Measurements from ENCODE around the gene TRIP10. TPM values are rescaled to one million over a fixed set of nuclear protein-coding genes. Genes with fewer than 3 reads are reported as not detected.

TRIP10 gene
- polyA plus RNA-seq, 1 donor (not counting 4 experiments of a cell fraction or from before 2014, with no cell fraction given) = 34.8 TPM

- H3K9me3 ChIP-seq (ENCODE audit: control insufficient read depth, low read depth, low read length) = no peaks in the 10 kb centered on the region
- H3K4me2 ChIP-seq (ENCODE audit: control insufficient read depth, extremely low read depth, insufficient read depth, low read depth, low read length) = no peak overlapping the region
- no peak for FAIRE-seq
- H3K27me3 ChIP-seq (ENCODE audit: control insufficient read depth, extremely low read depth, insufficient read depth, low read length) = no peaks in the 10 kb centered on the region
- peak overlapping the region; percentile 41 for H3K9ac ChIP-seq (ENCODE audit: control insufficient read depth, extremely low read depth, insufficient read depth, low read length)
- TF ChIP-seq CTCF (optimal IDR thresholded peaks at IDR 0.05 in 1 of 3, IDR thresholded peaks at IDR 0.05 in 1 of 3, conservative IDR thresholded peaks at IDR 0.05 in 1 of 3; ENCODE audit: extremely low read depth in 1 of 3, insufficient read depth in 2 of 3, low read length in 3 of 3) = no peak
- TF ChIP-seq EZH2 (IDR thresholded peaks at IDR 0.05; ENCODE audit: low read length) = no peak
- no peak overlapping the region for H3K27ac ChIP-seq (ENCODE audit: control insufficient read depth, insufficient read depth, low read length)
- no peaks in the 10 kb centered on the region for H3K36me3 ChIP-seq (ENCODE audit: control insufficient read depth in 2 of 2, extremely low read depth in 1 of 2, insufficient read depth in 2 of 2, low read length in 2 of 2)
- H4K20me1 ChIP-seq (ENCODE audit: control insufficient read depth, extremely low read depth, insufficient read depth, low read length) = no peaks in the 10 kb centered on the region
- no peak overlapping the region for H3K4me3 ChIP-seq (ENCODE audit: control insufficient read depth in 2 of 3, extremely low read depth in 1 of 3, insufficient read depth in 2 of 3, low read depth in 1 of 3, low read length in 3 of 3)
- no peak for DNase-seq (ENCODE audit: low read depth, low spot score)
- peaks cover 14% of the 10 kb centered on the region for H3K4me1 ChIP-seq (ENCODE audit: control insufficient read depth, extremely low read depth, insufficient read depth, low read length)
- dilution Hi-C loops (cut with MboI; ENCODE audit: extremely low pct_ligation_motif_present, low sequenced_read_pairs) = no loop called here
- H2AFZ ChIP-seq (ENCODE audit: control insufficient read depth, low read length) = no peak overlapping the region
- no peaks in the 10 kb centered on the region for H3K79me2 ChIP-seq (ENCODE audit: control insufficient read depth, insufficient read depth, low read length)
- H3K9me1 ChIP-seq (ENCODE audit: control insufficient read depth, extremely low read depth, insufficient read depth, low read length) = no peaks in the 10 kb centered on the region
Measured at GRCh38 chr19:6719992-6720368, 19.5 kb upstream of the TRIP10 start.

- Histone ChIP-seq H3K27ac (ENCODE audit: control insufficient read depth, insufficient read depth, low read length) (no peak within 1 kb of the TSS), H3K9me1 (ENCODE audit: control insufficient read depth, extremely low read depth, insufficient read depth, low read length) (no peaks in the 10 kb centered on the region), H3K4me3 (ENCODE audit: control insufficient read depth in 2 of 3, extremely low read depth in 1 of 3, insufficient read depth in 2 of 3, low read depth in 1 of 3, low read length in 3 of 3) (no peak within 1 kb of the TSS), H3K9ac (ENCODE audit: control insufficient read depth, extremely low read depth, insufficient read depth, low read length) (peak within 1 kb of the TSS; percentile 41), H3K36me3 (ENCODE audit: control insufficient read depth in 2 of 2, extremely low read depth in 1 of 2, insufficient read depth in 2 of 2, low read length in 2 of 2) (no peaks in the 10 kb centered on the region), H4K20me1 (ENCODE audit: control insufficient read depth, extremely low read depth, insufficient read depth, low read length) (no peaks in the 10 kb centered on the region), H3K27me3 (ENCODE audit: control insufficient read depth, extremely low read depth, insufficient read depth, low read length) (no peaks in the 10 kb centered on the region), H3K4me2 (ENCODE audit: control insufficient read depth, extremely low read depth, insufficient read depth, low read depth, low read length) (peak within 1 kb of the TSS; percentile 56), H3K79me2 (ENCODE audit: control insufficient read depth, insufficient read depth, low read length) (no peaks in the 10 kb centered on the region), H2AFZ (ENCODE audit: control insufficient read depth, low read length) (no peak within 1 kb of the TSS), H3K4me1 (ENCODE audit: control insufficient read depth, extremely low read depth, insufficient read depth, low read length) (peaks cover 14% of the 10 kb centered on the region), H3K9me3 (ENCODE audit: control insufficient read depth, low read depth, low read length) (no peaks in the 10 kb centered on the region)
- dilution Hi-C loops (cut with MboI; ENCODE audit: extremely low pct_ligation_motif_present, low sequenced_read_pairs) = no loop called here
- DNase-seq (ENCODE audit: low read depth, low spot score) = no peak
- FAIRE-seq = no peak
- no peak for TF ChIP-seq CTCF (optimal IDR thresholded peaks at IDR 0.05 in 1 of 3, IDR thresholded peaks at IDR 0.05 in 1 of 3, conservative IDR thresholded peaks at IDR 0.05 in 1 of 3; ENCODE audit: extremely low read depth in 1 of 3, insufficient read depth in 2 of 3, low read length in 3 of 3)
- TF ChIP-seq EZH2 (IDR thresholded peaks at IDR 0.05; ENCODE audit: low read length) = no peak
Measured at GRCh38 chr19:6720369-6721137, 18.9 kb upstream of the TRIP10 start, which contains the start of gene C3. TSS of gene C3 (minus strand) at chr19:6720650. CDS start at chr19:6720589, 61 bp downstream.
